GM12875 (cell line): ENCODE data around the gene FOXR1.

Experiments used
- H3K4me3 ChIP-seq: one replicate; pipeline ENCODE4 v1.5.1; 2011; ENCODE audit warnings: low read depth, low read length, control low read depth
- CTCF ChIP-seq: IDR thresholded peaks from 2 replicates; pipeline ENCODE4 v1.5.1; 2011; ENCODE audit warnings: low read depth, mild to moderate bottlenecking, control low read depth, inconsistent platforms, low read length, moderate library complexity, borderline replicate concordance; ENCODE audit not compliant: insufficient read depth

Gene FOXR1

GRCh38 chr11:118933486-118933885 is 38.1 kb upstream of the FOXR1 start:
- no peak for TF ChIP-seq CTCF
- H3K4me3 ChIP-seq, result no peak overlapping the region

- no peak for TF ChIP-seq CTCF
- no peak overlapping the region for H3K4me3 ChIP-seq
Measured at GRCh38 chr11:118935376-118935775, 36.2 kb upstream of the FOXR1 start.

- no peak for TF ChIP-seq CTCF
- H3K4me3 ChIP-seq, result no peak overlapping the region
Measured at GRCh38 chr11:118938491-118939403, 32.8 kb upstream of the FOXR1 start.

- TF ChIP-seq CTCF, result no peak
- no peak overlapping the region for H3K4me3 ChIP-seq
Measured at GRCh38 chr11:118939404-118939915, 32.1 kb upstream of the FOXR1 start.

- no peak for TF ChIP-seq CTCF
- H3K4me3 ChIP-seq, result no peak overlapping the region
Measured at GRCh38 chr11:118939953-118940598, 31.5 kb upstream of the FOXR1 start.

- no peak for TF ChIP-seq CTCF
- no peak overlapping the region for H3K4me3 ChIP-seq
Measured at GRCh38 chr11:118947091-118947490, 24.5 kb upstream of the FOXR1 start.
